GM19240 (cell line): ENCODE data around the gene PCDHA3.
"Not testable (repeated sequence)": the region's sequence is repeated elsewhere in the genome, so short reads cannot be mapped to it uniquely, and the experiment has no call there.

Source experiments
- DNase-seq: peaks from one replicate; pipeline ENCODE4 v3.0.0; 2011; ENCODE audit warnings: low spot score; ENCODE audit not compliant: insufficient read length

Gene PCDHA3

DNA sequence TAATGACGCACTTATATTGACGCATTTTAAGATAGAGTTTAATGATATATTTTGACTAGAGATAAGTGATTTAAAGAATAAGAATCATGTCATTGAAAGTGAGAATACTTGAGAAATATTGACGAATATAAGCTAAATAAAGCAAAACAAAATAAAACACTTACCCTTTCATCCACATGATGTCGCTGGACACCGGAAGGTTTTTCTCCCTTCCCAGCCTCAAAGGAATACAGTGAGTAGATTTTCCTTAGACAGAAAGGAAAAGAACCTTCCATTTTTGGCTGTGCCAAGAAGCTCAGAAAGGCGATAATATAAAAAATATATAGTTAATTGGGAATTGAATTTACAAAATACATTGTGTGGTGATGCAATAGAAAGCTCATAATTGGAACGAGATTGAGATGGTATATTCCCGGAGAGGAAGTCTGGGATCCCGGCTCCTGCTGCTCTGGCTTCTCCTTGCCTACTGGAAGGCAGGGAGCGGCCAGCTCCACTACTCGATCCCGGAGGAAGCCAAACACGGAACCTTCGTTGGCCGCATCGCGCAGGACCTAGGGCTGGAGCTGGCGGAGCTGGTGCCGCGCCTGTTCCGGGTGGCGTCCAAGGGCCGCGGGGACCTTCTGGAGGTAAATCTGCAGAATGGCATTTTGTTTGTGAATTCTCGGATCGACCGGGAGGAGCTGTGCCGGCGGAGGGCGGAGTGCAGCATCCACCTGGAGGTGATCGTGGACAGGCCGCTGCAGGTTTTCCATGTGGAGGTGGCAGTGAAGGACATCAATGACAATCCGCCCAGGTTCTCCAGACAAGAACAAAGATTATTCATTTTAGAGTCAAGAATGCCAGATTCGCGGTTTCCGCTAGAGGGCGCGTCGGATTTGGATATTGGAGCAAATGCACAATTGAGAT, 20.8 kb downstream of the PCDHA3 start, which contains the start of gene PCDHA5:
Gene PCDHA5, plus strand, starts transcription at position 239 of the 906 bp plus-strand sequence.
- DNase-seq: no peak

DNA sequence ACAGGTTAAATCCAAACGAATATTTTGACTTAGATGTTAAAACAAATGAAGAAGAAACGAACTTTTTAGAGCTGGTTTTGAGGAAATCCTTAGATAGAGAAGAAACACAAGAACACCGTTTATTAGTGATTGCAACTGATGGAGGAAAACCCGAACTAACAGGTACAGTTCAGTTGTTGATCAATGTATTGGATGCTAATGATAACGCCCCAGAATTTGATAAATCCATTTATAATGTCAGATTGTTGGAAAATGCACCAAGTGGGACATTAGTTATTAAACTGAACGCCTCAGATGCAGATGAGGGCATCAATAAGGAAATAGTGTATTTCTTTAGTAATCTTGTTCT, 21.4 kb downstream of the PCDHA3 start:
- DNase-seq: no peak

DNA sequence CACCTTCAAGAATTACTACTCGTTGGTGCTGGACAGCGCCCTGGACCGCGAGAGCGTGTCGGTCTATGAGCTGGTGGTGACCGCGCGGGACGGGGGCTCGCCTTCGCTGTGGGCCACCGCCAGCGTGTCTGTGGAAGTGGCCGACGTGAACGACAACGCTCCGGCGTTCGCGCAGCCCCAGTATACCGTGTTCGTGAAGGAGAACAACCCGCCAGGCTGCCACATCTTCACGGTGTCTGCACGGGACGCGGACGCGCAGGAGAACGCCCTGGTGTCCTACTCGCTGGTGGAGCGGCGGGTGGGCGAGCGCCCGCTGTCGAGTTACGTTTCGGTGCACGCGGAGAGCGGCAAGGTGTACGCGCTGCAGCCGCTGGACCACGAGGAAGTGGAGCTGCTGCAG, 22.1 kb downstream of the PCDHA3 start:
- DNase-seq: not testable (repeated sequence)

DNA sequence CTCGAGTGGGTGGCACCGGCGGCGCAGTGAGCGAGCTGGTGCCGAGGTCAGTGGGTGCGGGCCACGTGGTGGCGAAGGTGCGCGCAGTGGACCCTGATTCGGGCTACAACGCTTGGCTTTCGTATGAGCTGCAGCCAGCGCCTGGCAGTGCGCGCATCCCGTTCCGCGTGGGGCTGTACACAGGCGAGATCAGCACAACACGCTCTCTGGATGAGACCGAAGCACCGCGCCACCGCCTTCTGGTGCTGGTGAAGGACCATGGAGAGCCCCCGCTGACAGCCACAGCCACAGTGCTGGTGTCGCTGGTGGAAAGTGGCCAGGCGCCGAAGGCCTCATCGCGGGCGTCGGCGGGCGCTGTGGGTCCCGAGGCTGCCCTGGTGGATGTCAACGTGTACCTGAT, 22.6 kb downstream of the PCDHA3 start:
- no peak for DNase-seq

DNA sequence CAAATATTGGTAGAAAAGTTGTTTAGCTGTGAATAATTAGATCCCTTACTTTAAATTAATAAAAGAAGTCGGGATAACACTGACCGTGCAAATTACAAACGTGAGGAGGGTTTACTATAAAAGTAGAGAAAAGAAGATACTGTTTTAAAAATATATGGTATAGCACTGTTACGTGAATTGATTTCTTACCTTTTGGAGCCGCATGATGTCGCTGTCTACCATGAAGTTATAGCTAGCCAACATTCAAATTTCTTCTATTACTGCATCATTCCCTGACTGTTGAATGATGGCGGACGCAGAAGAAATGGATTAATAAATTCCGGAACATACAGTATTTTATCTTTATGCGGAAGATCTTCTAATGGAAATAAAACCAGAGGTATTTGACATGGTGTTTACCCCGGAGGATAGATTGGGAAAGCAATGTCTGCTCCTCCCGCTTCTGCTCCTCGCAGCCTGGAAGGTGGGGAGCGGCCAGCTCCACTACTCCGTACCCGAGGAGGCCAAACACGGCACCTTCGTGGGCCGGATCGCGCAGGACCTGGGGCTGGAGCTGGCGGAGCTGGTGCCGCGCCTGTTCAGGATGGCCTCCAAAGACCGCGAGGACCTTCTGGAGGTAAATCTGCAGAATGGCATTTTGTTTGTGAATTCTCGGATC, 27.0 kb downstream of the PCDHA3 start, which contains the start of gene PCDHA6:
Gene PCDHA6, plus strand, starts transcription at position 257 of the 658 bp plus-strand sequence. Its CDS starts 132 bp downstream, at position 389.
- DNase-seq: no peak

DNA sequence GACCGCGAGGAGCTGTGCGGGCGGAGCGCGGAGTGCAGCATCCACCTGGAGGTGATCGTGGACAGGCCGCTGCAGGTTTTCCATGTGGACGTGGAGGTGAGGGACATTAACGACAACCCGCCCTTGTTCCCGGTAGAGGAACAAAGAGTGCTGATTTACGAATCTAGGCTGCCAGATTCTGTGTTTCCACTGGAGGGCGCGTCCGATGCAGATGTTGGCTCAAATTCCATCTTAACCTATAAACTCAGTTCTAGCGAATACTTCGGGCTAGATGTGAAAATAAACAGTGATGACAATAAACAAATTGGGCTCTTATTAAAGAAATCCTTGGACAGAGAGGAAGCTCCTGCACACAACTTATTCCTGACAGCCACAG, 27.5 kb downstream of the PCDHA3 start:
- no peak for DNase-seq

DNA sequence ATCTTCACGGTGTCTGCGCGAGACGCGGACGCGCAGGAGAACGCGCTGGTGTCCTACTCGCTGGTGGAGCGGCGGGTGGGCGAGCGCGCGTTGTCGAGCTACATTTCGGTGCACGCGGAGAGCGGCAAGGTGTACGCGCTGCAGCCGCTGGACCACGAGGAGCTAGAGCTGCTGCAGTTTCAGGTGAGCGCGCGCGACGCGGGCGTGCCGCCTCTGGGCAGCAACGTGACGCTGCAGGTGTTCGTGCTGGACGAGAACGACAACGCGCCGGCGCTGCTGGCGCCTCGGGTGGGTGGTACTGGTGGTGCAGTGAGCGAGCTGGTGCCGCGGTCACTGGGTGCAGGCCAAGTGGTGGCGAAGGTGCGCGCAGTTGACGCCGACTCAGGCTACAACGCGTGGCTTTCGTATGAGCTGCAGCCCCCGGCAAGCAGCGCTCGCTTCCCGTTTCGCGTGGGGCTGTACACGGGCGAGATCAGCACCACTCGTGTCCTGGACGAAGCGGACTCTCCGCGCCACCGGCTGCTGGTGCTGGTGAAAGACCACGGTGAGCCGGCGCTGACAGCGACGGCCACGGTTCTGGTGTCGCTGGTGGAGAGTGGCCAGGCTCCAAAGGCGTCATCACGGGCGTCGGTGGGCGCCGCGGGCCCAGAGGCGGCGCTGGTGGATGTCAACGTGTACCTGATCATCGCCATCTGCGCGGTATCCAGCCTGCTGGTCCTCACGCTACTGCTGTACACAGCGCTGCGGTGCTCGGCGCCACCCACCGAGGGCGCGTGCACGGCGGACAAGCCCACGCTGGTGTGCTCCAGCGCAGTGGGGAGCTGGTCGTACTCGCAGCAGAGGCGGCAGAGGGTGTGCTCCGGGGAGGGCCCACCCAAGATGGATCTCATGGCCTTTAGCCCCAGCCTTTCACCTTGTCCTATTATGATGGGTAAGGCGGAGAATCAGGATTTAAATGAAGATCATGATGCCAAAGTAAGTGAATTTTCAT, 28.9 kb downstream of the PCDHA3 start:
- not testable (repeated sequence) for DNase-seq

DNA sequence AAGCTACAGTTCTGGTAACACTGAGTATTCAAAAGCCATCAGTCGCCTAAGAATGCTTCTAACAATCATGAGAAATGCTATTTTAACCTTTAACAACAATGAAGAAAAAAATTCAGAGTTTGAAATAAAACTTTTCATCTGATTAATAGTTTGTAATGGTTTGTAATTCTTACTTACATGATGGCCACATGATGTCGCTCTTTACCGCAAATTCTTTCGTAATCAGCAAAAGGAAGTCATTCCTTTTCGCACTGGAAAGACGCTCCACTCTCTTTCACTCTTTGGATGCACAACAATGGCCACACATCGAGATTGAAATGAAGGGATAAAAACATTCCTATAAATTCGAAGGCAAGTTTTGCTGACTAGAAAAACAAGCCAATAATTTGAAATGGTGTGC, 33.1 kb downstream of the PCDHA3 start, which contains the start of gene PCDHA7:
Gene PCDHA7, plus strand, starts transcription at position 277 of the 400 bp plus-strand sequence. Its CDS starts 115 bp downstream, at position 392.
- DNase-seq: no peak

DNA sequence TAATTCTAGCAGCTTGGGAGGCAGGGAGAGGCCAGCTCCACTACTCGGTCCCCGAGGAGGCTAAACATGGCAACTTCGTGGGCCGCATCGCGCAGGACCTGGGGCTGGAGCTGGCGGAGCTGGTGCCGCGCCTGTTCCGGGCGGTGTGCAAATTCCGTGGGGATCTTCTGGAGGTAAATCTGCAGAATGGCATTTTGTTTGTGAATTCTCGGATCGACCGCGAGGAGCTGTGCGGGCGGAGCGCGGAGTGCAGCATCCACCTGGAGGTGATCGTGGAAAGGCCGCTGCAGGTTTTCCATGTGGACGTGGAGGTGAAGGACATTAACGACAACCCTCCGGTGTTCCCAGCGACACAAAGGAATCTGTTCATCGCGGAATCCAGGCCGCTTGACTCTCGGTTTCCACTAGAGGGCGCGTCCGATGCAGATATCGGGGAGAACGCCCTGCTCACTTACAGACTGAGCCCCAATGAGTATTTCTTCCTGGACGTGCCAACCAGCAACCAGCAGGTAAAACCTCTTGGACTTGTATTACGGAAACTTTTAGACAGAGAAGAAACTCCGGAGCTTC, 33.7 kb downstream of the PCDHA3 start:
- not testable (repeated sequence) for DNase-seq

DNA sequence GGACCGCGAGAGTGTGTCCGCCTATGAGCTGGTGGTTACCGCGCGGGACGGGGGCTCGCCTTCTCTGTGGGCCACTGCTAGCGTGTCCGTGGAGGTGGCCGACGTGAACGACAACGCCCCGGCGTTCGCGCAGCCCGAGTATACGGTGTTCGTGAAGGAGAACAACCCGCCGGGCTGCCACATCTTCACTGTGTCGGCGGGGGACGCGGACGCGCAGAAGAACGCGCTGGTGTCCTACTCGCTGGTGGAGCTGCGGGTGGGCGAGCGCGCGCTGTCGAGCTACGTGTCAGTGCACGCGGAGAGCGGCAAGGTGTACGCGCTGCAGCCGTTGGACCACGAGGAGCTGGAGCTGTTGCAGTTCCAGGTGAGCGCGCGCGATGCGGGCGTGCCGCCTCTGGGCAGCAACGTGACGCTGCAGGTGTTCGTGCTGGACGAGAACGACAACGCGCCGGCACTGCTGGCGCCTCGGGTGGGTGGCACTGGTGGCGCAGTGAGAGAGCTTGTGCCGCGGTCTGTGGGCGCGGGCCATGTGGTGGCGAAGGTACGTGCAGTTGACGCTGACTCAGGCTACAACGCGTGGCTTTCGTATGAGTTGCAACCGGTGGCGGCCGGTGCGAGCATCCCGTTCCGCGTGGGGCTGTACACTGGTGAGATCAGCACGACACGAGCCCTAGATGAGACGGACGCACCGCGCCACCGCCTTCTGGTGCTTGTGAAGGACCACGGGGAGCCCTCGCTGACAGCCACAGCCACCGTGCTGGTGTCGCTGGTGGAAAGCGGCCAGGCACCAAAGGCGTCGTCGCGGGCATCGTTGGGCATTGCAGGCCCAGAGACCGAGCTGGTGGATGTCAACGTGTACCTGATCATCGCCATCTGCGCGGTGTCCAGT, 35.0 kb downstream of the PCDHA3 start:
- DNase-seq: no peak

DNA sequence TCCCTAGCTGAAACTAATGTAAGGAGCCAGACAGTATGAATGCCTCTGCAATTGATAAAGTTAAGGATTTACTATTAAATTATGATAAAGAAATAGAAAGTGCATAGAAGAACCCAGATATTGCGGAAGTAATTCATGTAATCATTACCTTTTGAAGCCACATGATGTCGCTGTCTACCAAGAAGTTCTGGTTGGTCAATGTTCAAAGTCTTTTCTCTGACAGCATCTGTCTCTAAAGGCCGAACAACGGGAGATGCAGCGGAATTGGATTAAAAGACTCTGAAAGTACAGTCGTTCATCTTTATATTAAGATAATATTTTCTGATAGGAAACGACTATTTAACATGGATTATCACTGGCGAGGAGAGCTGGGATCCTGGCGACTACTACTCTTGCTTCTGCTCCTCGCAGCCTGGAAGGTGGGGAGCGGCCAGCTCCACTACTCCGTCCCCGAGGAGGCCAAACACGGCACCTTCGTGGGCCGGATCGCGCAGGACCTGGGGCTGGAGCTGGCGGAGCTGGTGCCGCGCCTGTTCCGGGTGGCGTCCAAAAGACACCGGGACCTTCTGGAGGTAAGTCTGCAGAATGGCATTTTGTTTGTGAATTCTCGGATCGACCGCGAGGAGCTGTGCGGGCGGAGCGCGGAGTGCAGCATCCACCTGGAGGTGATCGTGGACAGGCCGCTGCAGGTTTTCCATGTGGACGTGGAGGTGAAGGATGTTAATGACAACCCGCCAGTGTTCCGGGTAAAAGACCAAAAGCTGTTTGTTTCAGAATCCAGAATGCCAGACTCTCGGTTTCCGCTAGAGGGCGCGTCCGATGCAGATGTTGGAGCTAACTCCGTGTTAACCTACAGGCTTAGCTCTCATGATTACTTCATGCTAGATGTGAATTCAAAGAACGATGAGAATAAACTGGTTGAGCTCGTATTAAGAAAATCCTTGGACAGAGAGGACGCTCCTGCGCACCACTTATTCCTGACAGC, 40.4 kb downstream of the PCDHA3 start, which contains the start of gene PCDHA8:
Gene PCDHA8, plus strand, starts transcription at position 210 of the 985 bp plus-strand sequence. Its CDS starts 135 bp downstream, at position 345.
- DNase-seq: no peak

DNA sequence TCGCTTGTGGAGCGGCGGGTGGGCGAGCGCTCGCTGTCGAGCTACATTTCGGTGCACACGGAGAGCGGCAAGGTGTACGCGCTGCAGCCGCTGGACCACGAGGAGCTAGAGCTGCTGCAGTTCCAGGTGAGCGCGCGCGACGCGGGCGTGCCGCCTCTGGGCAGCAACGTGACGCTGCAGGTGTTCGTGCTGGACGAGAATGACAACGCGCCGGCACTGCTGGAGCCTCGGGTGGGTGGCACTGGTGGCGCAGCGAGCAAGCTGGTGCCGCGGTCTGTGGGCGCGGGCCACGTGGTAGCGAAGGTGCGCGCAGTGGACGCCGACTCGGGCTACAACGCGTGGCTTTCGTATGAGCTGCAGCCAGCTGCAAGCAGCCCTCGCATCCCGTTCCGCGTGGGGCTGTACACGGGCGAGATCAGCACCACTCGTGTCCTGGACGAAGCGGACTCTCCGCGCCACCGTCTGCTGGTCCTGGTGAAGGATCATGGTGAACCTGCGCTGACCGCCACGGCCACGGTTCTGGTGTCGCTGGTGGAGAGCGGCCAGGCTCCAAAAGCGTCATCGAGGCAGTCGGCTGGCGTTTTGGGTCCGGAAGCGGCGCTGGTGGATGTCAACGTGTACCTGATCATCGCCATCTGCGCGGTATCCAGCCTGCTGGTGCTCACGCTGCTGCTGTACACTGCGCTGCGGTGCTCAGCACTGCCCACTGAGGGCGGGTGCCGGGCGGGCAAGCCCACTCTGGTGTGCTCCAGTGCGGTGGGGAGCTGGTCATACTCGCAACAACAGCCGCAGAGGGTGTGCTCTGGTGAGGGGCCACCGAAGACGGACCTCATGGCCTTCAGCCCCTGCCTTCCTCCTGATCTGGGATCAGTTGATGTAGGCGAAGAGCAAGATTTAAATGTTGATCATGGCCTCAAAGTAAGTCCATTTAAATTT, 42.2 kb downstream of the PCDHA3 start:
- no peak for DNase-seq

DNA sequence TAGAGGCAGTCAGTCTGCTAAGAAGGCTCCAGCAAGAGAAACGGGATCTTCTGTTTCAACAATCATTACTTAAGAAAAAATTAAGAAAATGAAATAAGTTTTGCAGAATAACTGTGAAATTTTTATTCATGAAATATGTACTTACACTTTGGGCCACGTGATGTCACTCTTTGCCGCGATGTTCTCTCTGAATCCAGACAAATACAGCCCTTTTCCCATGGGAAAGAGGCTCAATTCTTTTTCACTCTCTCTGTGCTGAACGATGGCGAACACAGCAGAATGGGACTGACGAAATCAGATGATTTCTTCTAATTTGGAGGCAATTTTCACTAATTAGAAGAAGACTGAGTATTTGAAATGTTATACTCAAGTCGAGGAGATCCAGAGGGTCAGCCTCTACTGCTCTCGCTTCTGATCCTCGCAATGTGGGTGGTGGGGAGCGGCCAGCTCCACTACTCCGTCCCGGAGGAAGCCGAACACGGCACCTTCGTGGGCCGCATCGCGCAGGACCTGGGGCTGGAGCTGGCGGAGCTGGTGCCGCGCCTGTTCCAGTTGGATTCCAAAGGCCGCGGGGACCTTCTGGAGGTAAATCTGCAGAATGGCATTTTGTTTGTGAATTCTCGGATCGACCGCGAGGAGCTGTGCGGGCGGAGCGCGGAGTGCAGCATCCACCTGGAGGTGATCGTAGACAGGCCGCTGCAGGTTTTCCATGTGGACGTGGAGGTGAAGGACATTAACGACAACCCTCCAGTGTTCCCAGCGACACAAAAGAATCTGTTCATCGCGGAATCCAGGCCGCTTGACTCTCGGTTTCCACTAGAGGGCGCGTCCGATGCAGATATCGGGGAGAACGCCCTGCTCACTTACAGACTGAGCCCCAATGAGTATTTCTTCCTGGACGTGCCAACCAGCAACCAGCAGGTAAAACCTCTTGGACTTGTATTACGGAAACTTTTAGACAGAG, 47.6 kb downstream of the PCDHA3 start, which contains the start of gene PCDHA9:
Gene PCDHA9, plus strand, starts transcription at position 244 of the 964 bp plus-strand sequence. Its CDS starts 114 bp downstream, at position 358.
- not testable (repeated sequence) for DNase-seq

DNA sequence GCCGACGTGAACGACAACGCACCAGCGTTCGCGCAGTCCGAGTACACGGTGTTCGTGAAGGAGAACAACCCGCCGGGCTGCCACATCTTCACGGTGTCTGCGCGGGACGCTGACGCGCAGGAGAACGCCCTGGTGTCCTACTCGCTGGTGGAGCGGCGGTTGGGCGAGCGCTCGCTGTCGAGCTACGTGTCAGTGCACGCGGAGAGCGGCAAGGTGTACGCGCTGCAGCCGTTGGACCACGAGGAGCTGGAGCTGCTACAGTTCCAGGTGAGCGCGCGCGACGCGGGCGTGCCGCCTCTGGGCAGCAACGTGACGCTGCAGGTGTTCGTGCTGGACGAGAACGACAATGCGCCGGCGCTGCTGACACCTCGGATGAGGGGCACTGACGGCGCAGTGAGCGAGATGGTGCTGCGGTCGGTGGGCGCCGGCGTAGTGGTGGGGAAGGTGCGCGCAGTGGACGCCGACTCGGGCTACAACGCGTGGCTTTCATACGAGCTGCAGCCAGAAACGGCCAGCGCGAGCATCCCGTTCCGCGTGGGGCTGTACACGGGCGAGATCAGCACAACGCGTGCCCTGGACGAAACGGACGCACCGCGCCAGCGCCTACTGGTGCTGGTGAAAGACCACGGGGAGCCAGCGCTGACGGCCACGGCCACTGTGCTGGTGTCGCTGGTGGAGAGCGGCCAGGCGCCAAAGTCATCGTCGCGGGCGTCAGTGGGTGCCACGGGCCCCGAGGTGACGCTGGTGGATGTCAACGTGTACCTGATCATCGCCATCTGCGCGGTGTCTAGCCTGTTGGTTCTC, 49.2 kb downstream of the PCDHA3 start:
- not testable (repeated sequence) for DNase-seq
